HG03196 (cell line): ENCODE data around the gene JPH2.
"Not testable (repeated sequence)": the region's sequence is repeated elsewhere in the genome, so short reads cannot be mapped to it uniquely, and the experiment has no call there.

Experiments used
- ATAC-seq: cut with Tn5 transposase; IDR thresholded peaks from one replicate; pipeline ENCODE4 v1.9.1; 2021; ENCODE audit not compliant: unreplicated experiment

Gene JPH2

GRCh38 chr20:44212792-44213191, 25.8 kb upstream of the JPH2 start:
- no peak for ATAC-seq

- ATAC-seq: peak; percentile 19
Measured at GRCh38 chr20:44211177-44212039, 24.4 kb upstream of the JPH2 start.

- ATAC-seq: peak; percentile 78
Measured at GRCh38 chr20:44210406-44211176, 23.6 kb upstream of the JPH2 start, which contains the start of gene OSER1. OSER1 (minus strand) TSS chr20:44210771; CDS start chr20:44206957, 3,814 bp downstream.

- peak; percentile 2 for ATAC-seq
Measured at GRCh38 chr20:44209686-44210405, 22.9 kb upstream of the JPH2 start.

GRCh38 chr20:44208770-44209169, 21.8 kb upstream of the JPH2 start:
- no peak for ATAC-seq

- ATAC-seq: no peak
Measured at GRCh38 chr20:44208165-44208564, 21.2 kb upstream of the JPH2 start.

- ATAC-seq: no peak
Measured at GRCh38 chr20:44207126-44207723, 20.2 kb upstream of the JPH2 start.

GRCh38 chr20:44206132-44206531, 19.1 kb upstream of the JPH2 start:
- no peak for ATAC-seq

GRCh38 chr20:44204832-44205215, 17.8 kb upstream of the JPH2 start:
- ATAC-seq: no peak

- ATAC-seq: no peak
Measured at GRCh38 chr20:44204156-44204831, 17.3 kb upstream of the JPH2 start.

- ATAC-seq: no peak
Measured at GRCh38 chr20:44203161-44203560, 16.2 kb upstream of the JPH2 start.

GRCh38 chr20:44200983-44201382, 14.0 kb upstream of the JPH2 start:
- ATAC-seq: no peak

- ATAC-seq: no peak
Measured at GRCh38 chr20:44200371-44200770, 13.4 kb upstream of the JPH2 start.

GRCh38 chr20:44199877-44200276, 12.9 kb upstream of the JPH2 start:
- ATAC-seq: no peak

- no peak for ATAC-seq
Measured at GRCh38 chr20:44198872-44199271, 11.9 kb upstream of the JPH2 start.

- ATAC-seq: no peak
Measured at GRCh38 chr20:44196271-44196670, 9.3 kb upstream of the JPH2 start.

- no peak for ATAC-seq
Measured at GRCh38 chr20:44195605-44196004, 8.6 kb upstream of the JPH2 start.

- no peak for ATAC-seq
Measured at GRCh38 chr20:44193801-44194200, 6.8 kb upstream of the JPH2 start.

GRCh38 chr20:44191640-44192039, 4.7 kb upstream of the JPH2 start:
- not testable (repeated sequence) for ATAC-seq

- ATAC-seq: not testable (repeated sequence)
Measured at GRCh38 chr20:44190197-44190852, 3.3 kb upstream of the JPH2 start.
